Activated naive CD8-positive, alpha-beta T cell treated with anti-CD3 and anti-CD28 coated beads for 36 hours (primary cell): Measurements from ENCODE around the gene EMC8. TPM values are rescaled to one million over a fixed set of nuclear protein-coding genes. Genes with fewer than 3 reads are reported as not detected.

ENCODE experiments used
- DNase-seq: peaks from one replicate; pipeline ENCODE4 v3.0.0; 2021
- H3K27ac Mint-ChIP-seq: one replicate; pipeline ENCODE4 v1.8.0; 2022; ENCODE audit warnings: mild to moderate bottlenecking, moderate library complexity, mixed read lengths
- H3K27me3 Mint-ChIP-seq: one replicate; pipeline ENCODE4 v1.8.0; 2022; ENCODE audit warnings: mild to moderate bottlenecking, mixed read lengths
- H3K36me3 Mint-ChIP-seq: one replicate; pipeline ENCODE4 v1.8.0; 2021; ENCODE audit warnings: mild to moderate bottlenecking, mixed read lengths
- H3K4me1 Mint-ChIP-seq: one replicate; pipeline ENCODE4 v1.8.0; 2021; ENCODE audit warnings: mixed read lengths
- H3K4me3 Mint-ChIP-seq: one replicate; pipeline ENCODE4 v1.8.0; 2022; ENCODE audit warnings: mild to moderate bottlenecking, moderate library complexity, mixed read lengths
- H3K9me3 Mint-ChIP-seq: one replicate; pipeline ENCODE4 v1.8.0; 2022; ENCODE audit warnings: mixed read lengths
- total RNA-seq, 2 experiments: library from RNA; stranded (reverse); gene quantifications; one replicate each; pipeline ENCODE4 v1.2.3, GENCODE V29; 2021

Gene EMC8
- total RNA-seq, 2 experiments from 2014 or later: 49.4 to 51.0 TPM

DNA sequence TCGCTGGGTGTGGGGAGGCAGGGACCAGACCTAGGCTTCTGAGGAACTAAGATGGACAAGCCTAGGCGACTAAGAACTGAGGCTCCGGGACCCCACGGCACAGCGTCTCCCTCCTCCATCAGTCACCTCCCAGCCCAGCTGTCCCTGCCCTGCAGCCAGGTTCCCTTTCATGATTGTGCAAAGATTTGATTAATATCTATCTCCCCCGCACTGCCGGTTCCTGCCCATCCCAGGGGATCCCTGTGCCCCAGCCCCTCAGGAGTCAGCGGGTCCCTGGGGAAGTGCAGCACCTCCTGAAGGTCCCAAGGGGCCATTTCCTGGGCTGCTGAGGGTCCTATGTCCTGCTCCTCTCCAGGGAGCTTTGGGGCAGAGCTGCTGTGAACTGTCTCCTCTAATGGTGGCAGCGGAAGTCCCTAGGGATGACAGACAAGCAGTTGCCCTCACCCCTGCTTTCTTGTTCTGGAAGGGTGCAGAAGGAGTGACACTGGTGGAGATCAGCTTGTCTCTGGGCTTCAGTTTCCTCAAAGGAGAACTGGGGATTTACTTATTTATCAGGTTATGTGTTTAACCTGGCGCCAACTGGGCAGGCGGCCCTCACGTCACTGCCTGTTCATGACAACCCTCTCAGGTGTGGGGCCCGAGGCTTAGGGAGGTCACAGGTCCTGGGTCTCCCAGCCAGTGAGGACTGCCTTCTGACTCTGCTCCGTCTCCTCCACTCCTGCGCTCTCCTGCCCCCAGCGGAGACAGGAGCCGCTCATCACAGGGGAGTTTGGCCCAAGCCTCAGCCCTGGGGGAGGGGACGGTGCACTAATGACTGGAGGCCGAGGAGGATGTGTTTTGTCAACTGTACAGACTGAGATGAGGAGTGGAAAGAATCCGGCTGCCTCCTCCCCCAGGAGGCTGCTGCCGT lies 46.6 kb downstream of the EMC8 start:
- DNase-seq: no peak
- Mint-ChIP-seq H3K4me1 (peaks cover 24% of the 10 kb centered on the region), H3K4me3 (no peak overlapping the region), H3K9me3 (no peaks in the 10 kb centered on the region), H3K27me3 (peaks cover 35% of the 10 kb centered on the region), H3K27ac (no peak overlapping the region), H3K36me3 (no peaks in the 10 kb centered on the region)

DNA sequence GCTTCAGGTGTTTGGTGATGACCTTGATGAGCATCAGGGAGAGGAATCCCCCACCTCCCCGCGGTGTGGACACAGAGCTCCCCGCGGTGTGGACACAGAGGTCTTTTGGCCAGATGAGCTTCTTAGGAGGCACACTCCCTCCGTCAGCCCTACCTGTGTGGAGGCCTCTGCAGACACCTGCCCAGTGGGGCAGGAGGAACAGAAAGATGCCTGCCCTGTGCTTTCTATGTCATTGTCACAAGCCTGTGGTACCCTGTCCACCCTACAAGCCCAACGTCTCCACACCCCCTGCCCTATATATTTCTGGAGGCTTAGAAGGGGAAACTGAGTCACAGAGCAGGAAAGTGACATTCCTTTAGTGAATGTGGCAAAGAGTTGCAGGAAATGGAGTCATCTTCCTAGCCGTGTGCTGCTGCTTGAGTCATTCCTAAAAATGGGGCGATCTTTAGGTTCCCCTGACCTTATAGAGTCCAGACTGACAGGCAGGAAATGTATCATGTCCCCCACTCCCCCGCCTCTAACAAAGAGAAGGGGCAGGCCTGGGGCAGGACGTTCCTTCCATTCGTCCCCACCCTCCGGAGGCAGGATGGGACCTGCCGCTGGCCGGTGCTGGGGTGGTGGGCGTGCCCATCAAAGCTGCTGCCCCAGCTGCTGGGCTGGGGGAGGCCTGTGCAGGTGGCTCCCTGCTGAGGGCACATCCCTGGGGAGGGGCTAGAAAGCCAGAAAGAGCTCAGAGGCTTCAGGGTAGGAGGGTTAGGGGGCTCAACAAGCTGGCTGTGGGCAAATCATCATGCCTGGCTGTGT lies 47.4 kb downstream of the EMC8 start:
- DNase-seq: no peak
- H3K4me1 Mint-ChIP-seq: peaks cover 22% of the 10 kb centered on the region
- H3K4me3 Mint-ChIP-seq: no peak overlapping the region
- peaks cover 27% of the 10 kb centered on the region for H3K27me3 Mint-ChIP-seq
- no peak overlapping the region for H3K27ac Mint-ChIP-seq
- H3K36me3 Mint-ChIP-seq: no peaks in the 10 kb centered on the region
- H3K9me3 Mint-ChIP-seq: no peaks in the 10 kb centered on the region

DNA sequence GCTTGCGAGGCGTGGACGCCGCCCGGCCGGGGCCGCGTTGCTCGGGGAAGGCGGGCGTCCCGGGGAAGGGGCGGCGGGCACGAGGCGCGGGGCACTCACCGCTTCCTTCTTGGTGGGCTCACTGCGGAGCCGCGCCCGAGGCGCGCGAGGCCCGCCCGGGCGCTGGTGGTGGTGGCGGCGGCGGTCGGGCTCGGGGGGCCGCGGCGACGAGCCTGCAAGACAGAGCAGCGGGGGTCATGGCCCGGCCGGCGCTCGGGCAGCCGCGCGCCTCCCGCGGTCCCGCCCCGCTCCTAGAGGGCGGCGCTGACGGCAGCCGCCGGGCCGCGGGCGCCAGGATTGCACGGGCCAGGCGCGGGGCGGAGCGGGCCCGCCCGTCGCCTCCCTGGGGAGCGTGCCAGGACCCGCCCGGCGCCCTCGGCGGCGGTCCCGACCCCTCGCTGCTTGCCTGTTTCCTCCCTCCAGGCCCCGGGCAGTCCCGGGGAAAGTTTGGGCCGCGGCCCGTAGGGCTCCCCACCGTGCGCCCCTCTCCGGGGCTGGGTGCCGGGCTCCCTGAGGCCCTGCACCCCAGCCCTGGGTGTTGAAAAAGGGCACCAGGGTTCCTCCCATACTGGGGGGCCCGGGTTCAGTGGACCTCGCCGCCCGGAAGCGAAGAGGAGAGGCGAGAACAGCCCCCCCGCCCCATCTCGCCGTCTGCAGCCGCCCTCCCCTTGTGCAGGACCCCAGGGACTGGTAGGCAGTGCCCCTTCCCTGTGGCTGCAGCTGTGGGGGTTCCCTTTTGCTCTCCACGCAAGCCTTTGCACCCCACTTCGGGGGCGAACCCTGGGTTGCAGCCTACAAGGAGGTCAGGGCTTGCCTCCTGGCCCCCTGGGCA lies 48.3 kb downstream of the EMC8 start, which contains the start of gene C16orf74:
TSS of gene C16orf74 (minus strand) at position 270 of the 871 bp plus-strand sequence. CDS start 15,879 bp downstream, outside the sequence.
- DNase-seq: peak; percentile 55
- Mint-ChIP-seq H3K27me3 (peaks cover 25% of the 10 kb centered on the region), H3K4me1 (peaks cover 18% of the 10 kb centered on the region)

DNA sequence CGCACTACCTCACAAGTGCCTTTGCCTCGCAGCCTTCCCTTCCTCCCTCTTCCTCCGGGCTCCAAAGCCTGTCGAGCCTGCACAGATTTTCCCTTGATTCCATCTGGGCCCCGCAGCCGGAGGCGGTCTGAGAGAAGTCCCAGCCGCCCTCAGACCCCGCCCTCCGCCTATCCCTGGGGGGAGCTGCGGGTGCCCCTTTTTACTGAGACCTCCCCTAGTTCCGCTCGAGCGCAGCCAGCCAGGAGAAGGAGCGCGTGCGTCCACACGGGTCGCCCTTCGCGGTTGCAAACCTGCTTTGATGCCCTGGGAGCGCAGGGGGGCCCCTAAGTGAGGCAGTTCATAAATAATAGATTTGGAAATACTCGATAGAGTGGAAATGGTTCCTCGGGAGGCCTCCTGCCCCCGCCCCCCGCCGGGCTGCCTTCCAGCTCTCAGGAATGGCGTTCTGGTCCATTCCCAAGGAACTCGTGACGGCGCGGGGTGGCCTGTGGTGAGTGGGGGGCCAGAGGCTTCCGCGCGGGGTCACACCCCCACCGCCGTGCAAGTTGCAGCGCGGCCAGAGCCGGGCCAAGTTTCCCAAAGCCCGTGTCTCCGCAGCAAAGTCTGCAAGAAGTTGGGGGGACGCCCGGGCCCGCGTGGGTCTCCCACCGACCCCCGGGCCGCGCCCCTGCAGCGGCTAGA lies 49.1 kb downstream of the EMC8 start:
- H3K4me3 Mint-ChIP-seq: peak overlapping the region; percentile 87
- H3K4me1 Mint-ChIP-seq: peaks cover 16% of the 10 kb centered on the region
- H3K27me3 Mint-ChIP-seq: peaks cover 24% of the 10 kb centered on the region
- DNase-seq: peak; percentile 48
- no peaks in the 10 kb centered on the region for H3K9me3 Mint-ChIP-seq
- no peaks in the 10 kb centered on the region for H3K36me3 Mint-ChIP-seq
- H3K27ac Mint-ChIP-seq: no peak overlapping the region

More for the DNA sequence above, 48.3 kb downstream of the EMC8 start, which contains the start of gene C16orf74:
- H3K4me3 Mint-ChIP-seq: peak within 1 kb of the TSS; percentile 87
- H3K27ac Mint-ChIP-seq: no peak within 1 kb of the TSS
- H3K36me3 Mint-ChIP-seq: no peaks in the 10 kb centered on the region
- H3K9me3 Mint-ChIP-seq: no peaks in the 10 kb centered on the region

DNA sequence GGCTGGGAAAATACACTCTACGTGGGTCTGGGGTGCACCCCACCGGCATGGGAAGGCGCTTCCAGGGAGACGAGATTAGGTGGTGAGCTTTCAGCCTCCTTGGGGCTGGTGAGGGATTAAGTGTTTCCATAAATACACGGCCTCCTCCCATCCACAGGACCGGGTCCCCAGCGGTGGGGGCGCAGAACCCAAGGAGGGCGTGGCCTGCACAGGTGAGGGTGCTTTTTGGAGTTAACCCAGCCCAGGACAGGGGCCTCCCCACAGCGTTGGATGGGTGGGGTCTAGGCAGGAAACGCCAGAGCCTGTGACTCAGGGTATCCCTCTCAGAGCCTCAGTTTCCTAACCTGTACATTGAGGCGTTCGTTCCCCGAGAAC lies 49.6 kb downstream of the EMC8 start:
- Mint-ChIP-seq H3K27me3 (peaks cover 24% of the 10 kb centered on the region), H3K9me3 (no peaks in the 10 kb centered on the region), H3K4me1 (peaks cover 16% of the 10 kb centered on the region), H3K27ac (no peak overlapping the region), H3K36me3 (no peaks in the 10 kb centered on the region), H3K4me3 (peak overlapping the region; percentile 87)
- no peak for DNase-seq

DNA sequence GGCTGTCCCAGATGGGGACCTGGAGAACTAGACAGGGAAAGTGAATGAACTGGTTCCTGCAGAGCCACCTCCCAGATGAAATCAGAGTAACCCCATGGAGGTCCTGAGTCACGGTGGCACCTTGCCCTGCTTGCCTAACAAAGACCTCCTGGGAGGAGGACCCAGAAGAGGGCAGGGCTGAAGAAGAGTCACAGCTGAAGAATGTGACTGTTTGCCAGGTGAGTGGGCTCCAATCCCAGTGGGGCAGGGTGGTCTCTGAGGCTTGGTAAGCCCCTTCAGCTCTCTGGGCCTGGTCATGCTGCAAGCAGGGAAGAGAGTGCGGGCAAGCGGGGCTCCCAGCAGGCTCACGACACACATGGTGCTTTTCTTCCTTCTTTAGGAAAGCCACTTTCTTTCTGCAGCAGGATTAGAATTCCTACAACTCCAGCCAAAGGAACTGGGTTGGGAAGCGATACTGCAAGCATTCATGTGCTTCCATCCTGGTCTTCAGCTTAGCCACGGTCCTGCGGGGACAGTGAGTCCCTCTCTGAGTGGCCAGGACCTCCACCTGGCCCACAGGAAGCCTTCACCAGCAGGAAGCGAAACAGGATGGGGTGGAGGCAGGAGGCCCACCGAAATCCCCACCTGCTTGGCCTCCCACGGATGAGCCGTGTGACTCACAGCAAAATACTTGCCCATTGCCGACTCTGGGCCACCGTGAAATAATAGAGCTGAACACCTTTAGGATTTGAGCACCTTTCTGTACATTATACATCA lies 52.7 kb downstream of the EMC8 start:
- H3K27me3 Mint-ChIP-seq: peaks cover 6% of the 10 kb centered on the region
- no peak overlapping the region for H3K4me3 Mint-ChIP-seq
- no peak for DNase-seq
- no peaks in the 10 kb centered on the region for H3K36me3 Mint-ChIP-seq
- H3K27ac Mint-ChIP-seq: no peak overlapping the region
- peaks cover 14% of the 10 kb centered on the region for H3K4me1 Mint-ChIP-seq
- H3K9me3 Mint-ChIP-seq: no peaks in the 10 kb centered on the region

DNA sequence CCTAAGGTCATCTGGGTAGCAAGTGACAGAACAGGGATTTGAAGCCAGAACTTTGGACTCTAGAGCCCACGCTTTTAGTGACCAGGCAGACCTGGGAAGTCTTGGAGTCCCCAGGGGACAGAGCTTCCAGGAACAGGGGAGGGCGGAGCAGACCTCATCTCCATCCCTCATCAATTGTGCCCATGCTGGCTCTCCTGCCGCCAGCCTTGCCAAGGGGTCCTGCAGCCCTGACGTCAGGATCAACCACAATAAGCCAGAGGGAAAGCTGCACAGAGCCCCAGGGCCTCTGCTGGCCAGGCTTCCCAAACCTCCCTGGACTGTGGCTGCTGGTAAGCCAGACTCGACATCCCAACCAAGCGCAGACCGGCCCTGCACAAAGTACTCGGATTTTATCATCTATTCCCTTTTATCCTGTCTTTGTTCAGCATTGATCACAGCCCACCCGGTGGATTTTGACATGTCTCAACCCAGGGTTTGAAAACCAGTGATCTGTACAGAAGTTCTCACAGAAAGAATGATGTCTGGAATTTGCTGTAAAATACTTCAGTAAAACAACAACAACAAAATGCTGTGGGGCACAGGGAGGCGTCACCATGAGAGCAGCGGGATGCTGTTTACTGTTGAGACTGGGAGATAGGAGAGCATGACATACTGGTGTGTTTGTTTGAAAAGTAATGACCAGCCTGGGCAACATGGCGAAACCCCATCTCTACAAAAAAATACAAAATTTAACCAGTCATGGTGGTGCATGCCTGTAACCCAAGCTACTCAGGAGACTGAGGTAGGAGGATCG lies 60.2 kb downstream of the EMC8 start:
- no peak overlapping the region for H3K4me3 Mint-ChIP-seq
- no peaks in the 10 kb centered on the region for H3K27me3 Mint-ChIP-seq
- no peak for DNase-seq
- peaks cover 15% of the 10 kb centered on the region for H3K4me1 Mint-ChIP-seq
- H3K36me3 Mint-ChIP-seq: no peaks in the 10 kb centered on the region
- H3K9me3 Mint-ChIP-seq: no peaks in the 10 kb centered on the region
- H3K27ac Mint-ChIP-seq: no peak overlapping the region

DNA sequence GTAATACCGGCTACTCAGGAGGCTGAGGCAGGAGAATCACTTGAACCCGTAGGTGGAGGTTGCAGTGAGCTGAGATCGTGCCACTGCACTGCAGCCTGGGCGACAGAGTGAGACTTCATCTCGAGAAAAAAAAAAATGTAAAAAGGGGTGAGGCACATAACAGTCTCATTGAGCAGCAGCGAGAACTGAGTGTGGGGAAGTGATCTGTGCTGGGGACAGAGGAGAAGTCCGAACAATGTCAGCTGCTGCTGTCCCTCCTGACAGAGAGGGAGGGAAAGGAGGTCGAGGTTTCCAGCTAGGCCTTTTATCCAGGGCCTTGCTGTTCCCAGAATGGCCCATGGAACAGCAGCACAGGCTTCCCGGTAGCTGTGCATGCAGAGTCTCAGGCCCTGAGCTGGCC lies 62.4 kb downstream of the EMC8 start:
- no peaks in the 10 kb centered on the region for H3K9me3 Mint-ChIP-seq
- no peak overlapping the region for H3K4me3 Mint-ChIP-seq
- DNase-seq: no peak
- peaks cover 20% of the 10 kb centered on the region for H3K4me1 Mint-ChIP-seq
- no peaks in the 10 kb centered on the region for H3K36me3 Mint-ChIP-seq
- H3K27me3 Mint-ChIP-seq: no peaks in the 10 kb centered on the region
- no peak overlapping the region for H3K27ac Mint-ChIP-seq

DNA sequence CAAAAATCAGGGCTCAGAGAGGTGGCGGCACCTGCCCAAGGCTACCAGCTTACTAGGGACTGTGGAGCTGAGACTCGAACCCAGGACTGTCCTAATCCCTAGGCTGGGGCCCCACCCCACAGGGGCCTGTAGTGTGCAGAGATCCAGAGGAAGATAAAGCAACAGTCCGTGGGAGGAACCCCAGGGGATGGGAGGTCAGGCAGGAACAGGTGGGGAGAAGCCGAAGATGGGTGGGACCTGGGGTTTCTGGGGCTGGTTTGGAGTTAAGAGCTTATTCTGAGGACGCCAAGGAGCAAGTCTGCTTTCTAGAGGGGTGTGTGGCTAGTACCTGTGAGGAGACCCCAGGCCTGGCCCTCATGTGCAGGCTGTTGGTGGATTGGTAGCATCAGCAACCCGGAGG lies 63.4 kb downstream of the EMC8 start:
- H3K27ac Mint-ChIP-seq: no peak overlapping the region
- H3K27me3 Mint-ChIP-seq: no peaks in the 10 kb centered on the region
- no peak for DNase-seq
- no peaks in the 10 kb centered on the region for H3K9me3 Mint-ChIP-seq
- H3K4me3 Mint-ChIP-seq: no peak overlapping the region
- H3K4me1 Mint-ChIP-seq: peaks cover 20% of the 10 kb centered on the region
- no peaks in the 10 kb centered on the region for H3K36me3 Mint-ChIP-seq

DNA sequence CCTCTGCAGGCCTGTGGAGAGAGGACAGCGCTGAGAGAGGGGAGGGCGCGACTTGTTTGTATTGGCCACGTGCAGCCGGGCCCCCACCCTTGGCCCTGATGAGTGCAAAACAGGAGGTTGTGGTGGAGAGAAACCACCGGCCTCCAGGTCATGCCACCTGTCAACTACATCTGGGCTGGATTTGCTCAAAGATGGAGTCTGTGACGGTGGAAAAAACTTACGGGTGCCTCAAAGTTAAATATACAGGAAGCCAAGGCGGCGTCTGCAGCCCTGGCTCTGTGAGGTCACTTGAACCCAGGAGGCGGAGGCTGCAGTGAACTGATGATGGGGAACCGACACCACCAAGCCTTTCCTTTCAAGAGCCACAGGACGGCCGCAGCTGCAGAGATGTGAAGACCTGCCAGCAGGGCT lies 64.1 kb downstream of the EMC8 start:
- peaks cover 20% of the 10 kb centered on the region for H3K4me1 Mint-ChIP-seq
- H3K27ac Mint-ChIP-seq: peak overlapping the region; percentile 51
- no peaks in the 10 kb centered on the region for H3K27me3 Mint-ChIP-seq
- no peaks in the 10 kb centered on the region for H3K36me3 Mint-ChIP-seq
- peak overlapping the region; percentile 53 for H3K4me3 Mint-ChIP-seq
- no peaks in the 10 kb centered on the region for H3K9me3 Mint-ChIP-seq
- peak; percentile 46 for DNase-seq

DNA sequence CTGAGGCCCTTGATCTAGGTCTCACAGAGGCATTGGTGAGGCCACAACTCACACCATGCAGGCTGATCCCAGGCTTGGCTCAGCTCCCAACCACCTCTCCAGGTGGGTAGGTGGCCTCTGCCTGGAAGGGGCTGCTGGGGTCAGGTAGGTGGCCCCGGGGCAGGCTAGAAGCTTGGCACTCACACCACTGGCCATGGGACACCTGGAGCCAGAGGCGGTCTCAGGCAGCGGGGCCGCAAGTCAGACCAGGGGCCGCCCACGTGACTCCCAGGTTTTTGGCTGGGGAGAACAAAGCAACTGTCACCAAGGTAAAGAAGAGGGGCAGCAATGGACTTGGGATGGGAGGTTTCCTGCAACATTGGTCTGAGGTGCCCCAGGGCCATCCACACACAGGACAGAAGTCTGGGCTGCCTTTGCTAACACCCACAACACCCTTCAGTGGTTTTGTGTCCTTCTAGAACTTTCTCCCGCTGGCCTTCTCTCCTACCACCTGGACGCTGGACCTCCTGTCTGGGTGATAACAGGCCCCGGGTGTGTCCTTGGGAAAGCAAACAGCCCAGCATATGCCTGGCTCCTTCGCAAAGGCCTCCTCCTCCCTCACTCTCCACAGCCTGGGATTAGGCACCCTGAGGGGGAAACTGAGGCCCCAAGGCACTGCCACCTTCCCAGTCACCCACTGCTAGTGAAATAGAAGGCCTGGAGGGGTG lies 64.9 kb downstream of the EMC8 start:
- no peak overlapping the region for H3K27ac Mint-ChIP-seq

DNA sequence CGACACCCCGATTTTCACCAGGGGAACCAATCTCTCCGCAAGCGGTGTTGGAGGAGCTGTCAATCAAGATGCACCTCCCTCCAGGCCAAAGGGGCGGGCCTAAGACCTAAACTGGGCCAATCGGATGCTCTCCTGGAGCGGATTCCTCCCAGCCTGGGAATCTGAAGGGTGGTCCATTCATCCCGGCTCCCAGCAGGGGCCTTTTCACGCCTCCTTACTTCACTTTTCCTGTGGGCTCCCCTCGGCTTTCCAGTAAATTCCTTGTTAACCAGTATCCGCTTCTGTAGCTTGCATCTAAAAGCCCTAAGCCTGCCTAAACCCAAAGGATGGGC lies 65.5 kb downstream of the EMC8 start:
- no peak overlapping the region for H3K27ac Mint-ChIP-seq
- H3K27me3 Mint-ChIP-seq: no peaks in the 10 kb centered on the region
- no peak overlapping the region for H3K4me3 Mint-ChIP-seq
- DNase-seq: no peak
- peaks cover 20% of the 10 kb centered on the region for H3K4me1 Mint-ChIP-seq
- H3K9me3 Mint-ChIP-seq: no peaks in the 10 kb centered on the region
- H3K36me3 Mint-ChIP-seq: no peaks in the 10 kb centered on the region

More for the DNA sequence above, 64.9 kb downstream of the EMC8 start:
- peak overlapping the region; percentile 53 for H3K4me3 Mint-ChIP-seq
- no peaks in the 10 kb centered on the region for H3K27me3 Mint-ChIP-seq
- no peak for DNase-seq
- peaks cover 20% of the 10 kb centered on the region for H3K4me1 Mint-ChIP-seq
- H3K9me3 Mint-ChIP-seq: no peaks in the 10 kb centered on the region
- no peaks in the 10 kb centered on the region for H3K36me3 Mint-ChIP-seq
